ENCODE measurements around the gene USP10.

Gene USP10

DNA sequence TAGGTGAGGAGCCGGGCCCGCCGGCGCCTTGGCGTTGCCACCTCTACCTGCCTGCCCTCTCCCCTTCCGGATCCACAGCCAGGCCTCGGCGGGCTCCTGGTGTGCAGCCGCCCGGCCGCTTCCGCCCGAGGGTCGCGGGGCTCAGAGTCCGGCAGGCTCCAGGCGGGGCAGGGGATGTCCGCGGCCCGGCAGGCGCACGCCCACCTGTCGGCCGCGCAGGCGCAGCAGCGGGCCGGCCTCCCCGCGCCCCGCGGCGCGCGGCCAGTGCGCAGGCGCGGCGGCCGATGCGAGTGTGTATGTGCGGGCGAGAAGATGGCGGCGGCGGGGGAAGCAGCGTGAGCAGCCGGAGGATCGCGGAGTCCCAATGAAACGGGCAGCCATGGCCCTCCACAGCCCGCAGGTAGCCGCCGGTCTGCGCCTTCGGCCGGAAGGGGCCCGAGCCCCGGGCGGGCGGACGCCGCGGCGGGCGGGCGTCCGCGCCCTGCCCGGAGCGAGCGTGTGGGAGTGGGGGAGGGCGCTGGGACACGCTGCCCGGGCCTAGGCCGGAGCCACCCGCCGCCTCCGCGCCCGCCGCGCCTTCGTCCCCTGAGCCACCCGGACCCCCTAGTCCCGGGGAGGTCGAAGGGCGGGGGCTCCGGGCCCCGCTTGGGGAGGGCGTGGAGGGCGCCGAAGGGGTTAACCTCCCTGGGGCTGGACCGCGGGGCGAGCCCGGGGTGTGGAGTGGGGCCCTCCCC is at the start of gene USP10:
USP10 (plus strand) TSS at position 289 of the 734 bp plus-strand sequence; CDS start at position 380, 91 bp downstream.
- peak; percentile 67 for DNase-seq (ENCODE audit: low read depth, low spot score)
- Histone ChIP-seq H3K36me3 (ENCODE audit: control insufficient read depth, insufficient read depth, low read length) (no peaks in the 10 kb centered on the region), H3K27me3 (ENCODE audit: control insufficient read depth, insufficient read depth, low read length) (no peaks in the 10 kb centered on the region), H3K27ac (ENCODE audit: low read length) (no peak within 1 kb of the TSS), H3K9me3 (ENCODE audit: control insufficient read depth, insufficient read depth, low read length) (no peaks in the 10 kb centered on the region), H3K4me1 (ENCODE audit: control insufficient read depth, insufficient read depth, low read length) (no peaks in the 10 kb centered on the region), H3K4me3 (ENCODE audit: low read length) (peak within 1 kb of the TSS; percentile 84)
- no CpG with 5 or more reads among the region's 97 CpGs for WGBS (ENCODE audit: insufficient coverage, insufficient read length)

DNA sequence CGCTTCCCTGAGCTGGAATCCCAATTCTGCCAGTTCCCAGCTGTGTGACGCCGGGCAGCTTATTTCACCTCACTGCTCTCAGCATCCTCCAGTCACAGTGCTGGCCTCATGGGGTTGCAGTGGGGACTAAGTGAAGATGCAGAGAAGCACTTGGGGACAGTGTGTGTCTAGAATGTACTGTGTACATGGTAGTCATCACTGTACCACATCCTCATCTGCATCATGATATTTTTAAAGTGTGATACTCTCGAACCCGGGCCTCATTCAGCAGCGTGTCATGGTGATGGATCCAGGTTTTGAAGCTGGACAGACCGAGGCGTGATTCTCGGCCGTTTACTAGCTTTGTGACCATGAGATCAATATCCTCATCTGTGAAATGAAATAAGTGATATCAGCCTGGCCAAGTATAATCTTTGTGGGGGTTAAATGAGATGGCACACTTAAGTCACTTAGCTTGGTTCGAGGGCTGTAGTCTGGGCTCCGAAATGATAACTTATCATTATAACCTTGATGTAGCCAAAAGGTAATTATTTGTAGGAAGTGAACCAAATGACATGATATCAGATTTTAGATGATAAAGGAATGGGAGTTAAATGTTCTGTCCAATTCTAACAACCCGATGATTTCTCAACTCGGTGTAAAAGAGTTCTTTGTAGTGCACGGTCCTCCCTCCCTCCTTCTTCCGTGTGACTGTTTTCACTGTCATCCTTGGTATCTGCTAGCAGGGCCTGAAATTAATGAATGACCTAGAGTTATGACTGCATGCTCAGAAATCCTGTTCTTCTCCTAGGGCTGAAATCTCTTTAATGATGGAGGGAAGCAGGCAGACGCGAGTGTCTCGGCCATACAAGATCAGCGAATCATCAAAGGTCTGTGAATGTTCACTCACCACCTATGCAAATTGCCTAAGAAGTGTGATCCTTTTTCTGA is 49.5 kb upstream of the USP10 start:
- H3K9me3 ChIP-seq (ENCODE audit: control insufficient read depth, insufficient read depth, low read length) = no peaks in the 10 kb centered on the region
- no peak overlapping the region for H3K27ac ChIP-seq (ENCODE audit: low read length)
- peaks cover 7% of the 10 kb centered on the region; the same call in 1 of the 2 replicates for H3K36me3 ChIP-seq (ENCODE audit: control insufficient read depth, insufficient read depth, low read length)
- no peaks in the 10 kb centered on the region; the same call in 1 of the 2 replicates for H3K27me3 ChIP-seq (ENCODE audit: control insufficient read depth, insufficient read depth, low read length)
- no peak for DNase-seq (ENCODE audit: low read depth, low spot score)
- 0 out of 2 replicates have a peak, but pooled peaks cover 1% of the 10 kb centered on the region for H3K4me1 ChIP-seq (ENCODE audit: control insufficient read depth, insufficient read depth, low read length)
- WGBS (ENCODE audit: insufficient coverage, insufficient read length) = no CpG with 5 or more reads among the region's 20 CpGs
- H3K4me3 ChIP-seq (ENCODE audit: low read length) = no peak overlapping the region

DNA sequence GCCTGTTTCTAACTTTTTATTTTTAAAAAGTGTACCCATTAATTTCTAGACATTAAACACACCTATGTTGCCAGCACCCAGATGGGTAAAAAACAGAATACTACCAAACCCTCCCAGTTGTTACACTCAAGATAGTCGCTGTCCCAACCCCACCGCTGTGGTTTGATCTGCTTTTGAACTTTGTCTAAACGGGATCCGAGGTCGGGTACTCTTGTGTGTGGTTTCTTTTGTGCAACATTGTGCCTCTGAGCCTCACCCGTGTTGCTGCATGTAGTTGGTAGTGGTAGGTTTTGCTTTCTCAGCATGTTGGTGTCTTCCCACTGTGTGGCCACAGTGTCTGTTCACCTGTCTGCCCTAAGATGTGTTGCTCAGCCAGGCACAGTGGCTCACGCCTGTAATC is 47.2 kb upstream of the USP10 start:
- no CpG with 5 or more reads among the region's 7 CpGs for WGBS (ENCODE audit: insufficient coverage, insufficient read length)
- H3K9me3 ChIP-seq (ENCODE audit: control insufficient read depth, insufficient read depth, low read length) = no peaks in the 10 kb centered on the region
- DNase-seq (ENCODE audit: low read depth, low spot score) = no peak
- peaks cover 16% of the 10 kb centered on the region for H3K36me3 ChIP-seq (ENCODE audit: control insufficient read depth, insufficient read depth, low read length)
- H3K27ac ChIP-seq (ENCODE audit: low read length) = no peak overlapping the region
- H3K27me3 ChIP-seq (ENCODE audit: control insufficient read depth, insufficient read depth, low read length) = no peaks in the 10 kb centered on the region; the same call in 1 of the 2 replicates
- peaks cover 1% of the 10 kb centered on the region; the same call in 1 of the 2 replicates for H3K4me1 ChIP-seq (ENCODE audit: control insufficient read depth, insufficient read depth, low read length)
- no peak overlapping the region for H3K4me3 ChIP-seq (ENCODE audit: low read length)

DNA sequence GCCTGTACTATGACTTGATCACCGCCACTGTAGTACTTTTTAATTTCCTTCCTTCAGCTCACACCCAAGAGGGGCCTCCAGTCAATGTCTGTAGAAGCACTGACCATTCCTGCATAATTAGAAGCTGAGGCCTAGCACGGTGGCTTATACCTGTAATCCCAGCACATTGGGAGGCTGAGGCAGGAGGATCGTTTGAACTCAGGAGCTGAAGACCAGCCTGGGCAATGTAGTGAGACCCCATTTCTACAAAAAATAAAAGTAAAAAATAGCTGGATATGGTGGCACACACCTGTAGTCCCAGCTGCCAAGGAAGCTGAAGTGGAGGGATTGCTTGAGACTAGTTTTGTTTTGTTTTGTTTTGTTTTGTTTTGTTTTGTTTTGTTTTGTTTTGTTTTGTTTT is 45.6 kb upstream of the USP10 start:
- H3K9me3 ChIP-seq (ENCODE audit: control insufficient read depth, insufficient read depth, low read length) = no peaks in the 10 kb centered on the region
- H3K4me1 ChIP-seq (ENCODE audit: control insufficient read depth, insufficient read depth, low read length) = no peaks in the 10 kb centered on the region; the same call in 1 of the 2 replicates
- no peak overlapping the region for H3K4me3 ChIP-seq (ENCODE audit: low read length)
- WGBS (ENCODE audit: insufficient coverage, insufficient read length) = no CpG with 5 or more reads among the region's 3 CpGs
- H3K27ac ChIP-seq (ENCODE audit: low read length) = no peak overlapping the region
- DNase-seq (ENCODE audit: low read depth, low spot score) = no peak
- H3K36me3 ChIP-seq (ENCODE audit: control insufficient read depth, insufficient read depth, low read length) = peaks cover 17% of the 10 kb centered on the region
- no peaks in the 10 kb centered on the region for H3K27me3 ChIP-seq (ENCODE audit: control insufficient read depth, insufficient read depth, low read length)

- Histone ChIP-seq H3K36me3 (ENCODE audit: control insufficient read depth, insufficient read depth, low read length) (peaks cover 21% of the 10 kb centered on the region), H3K4me1 (ENCODE audit: control insufficient read depth, insufficient read depth, low read length) (no peaks in the 10 kb centered on the region; the same call in 1 of the 2 replicates), H3K4me3 (ENCODE audit: low read length) (no peak overlapping the region), H3K27ac (ENCODE audit: low read length) (no peak overlapping the region), H3K27me3 (ENCODE audit: control insufficient read depth, insufficient read depth, low read length) (no peaks in the 10 kb centered on the region), H3K9me3 (ENCODE audit: control insufficient read depth, insufficient read depth, low read length) (no peaks in the 10 kb centered on the region)
- no peak for DNase-seq (ENCODE audit: low read depth, low spot score)
- no CpG with 5 or more reads among the region's 6 CpGs for WGBS (ENCODE audit: insufficient coverage, insufficient read length)
Measured at GRCh38 chr16:84654998-84655397, 44.8 kb upstream of the USP10 start.

DNA sequence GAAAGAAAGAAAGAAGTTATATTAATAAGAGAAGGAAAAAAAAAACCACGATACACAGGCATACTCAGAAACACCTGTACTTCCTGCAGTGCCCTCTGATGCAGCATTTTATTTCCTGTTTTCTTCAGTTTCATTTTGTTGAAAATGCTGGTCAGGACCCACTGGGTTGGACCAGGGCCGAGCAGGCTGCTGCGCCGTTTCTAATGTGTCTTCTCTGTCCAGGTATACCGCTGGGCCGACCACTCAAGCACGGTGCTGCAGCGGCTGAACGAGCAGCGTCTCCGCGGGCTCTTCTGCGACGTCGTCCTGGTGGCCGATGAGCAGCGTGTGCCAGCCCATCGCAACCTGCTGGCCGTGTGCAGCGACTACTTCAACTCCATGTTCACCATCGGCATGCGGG is 43.2 kb upstream of the USP10 start:
- no peak for DNase-seq (ENCODE audit: low read depth, low spot score)
- Histone ChIP-seq H3K27me3 (ENCODE audit: control insufficient read depth, insufficient read depth, low read length) (no peaks in the 10 kb centered on the region), H3K4me3 (ENCODE audit: low read length) (no peak overlapping the region), H3K27ac (ENCODE audit: low read length) (no peak overlapping the region), H3K9me3 (ENCODE audit: control insufficient read depth, insufficient read depth, low read length) (no peaks in the 10 kb centered on the region), H3K36me3 (ENCODE audit: control insufficient read depth, insufficient read depth, low read length) (peaks cover 26% of the 10 kb centered on the region), H3K4me1 (ENCODE audit: control insufficient read depth, insufficient read depth, low read length) (no peaks in the 10 kb centered on the region; the same call in 1 of the 2 replicates)
- no CpG with 5 or more reads among the region's 22 CpGs for WGBS (ENCODE audit: insufficient coverage, insufficient read length)

DNA sequence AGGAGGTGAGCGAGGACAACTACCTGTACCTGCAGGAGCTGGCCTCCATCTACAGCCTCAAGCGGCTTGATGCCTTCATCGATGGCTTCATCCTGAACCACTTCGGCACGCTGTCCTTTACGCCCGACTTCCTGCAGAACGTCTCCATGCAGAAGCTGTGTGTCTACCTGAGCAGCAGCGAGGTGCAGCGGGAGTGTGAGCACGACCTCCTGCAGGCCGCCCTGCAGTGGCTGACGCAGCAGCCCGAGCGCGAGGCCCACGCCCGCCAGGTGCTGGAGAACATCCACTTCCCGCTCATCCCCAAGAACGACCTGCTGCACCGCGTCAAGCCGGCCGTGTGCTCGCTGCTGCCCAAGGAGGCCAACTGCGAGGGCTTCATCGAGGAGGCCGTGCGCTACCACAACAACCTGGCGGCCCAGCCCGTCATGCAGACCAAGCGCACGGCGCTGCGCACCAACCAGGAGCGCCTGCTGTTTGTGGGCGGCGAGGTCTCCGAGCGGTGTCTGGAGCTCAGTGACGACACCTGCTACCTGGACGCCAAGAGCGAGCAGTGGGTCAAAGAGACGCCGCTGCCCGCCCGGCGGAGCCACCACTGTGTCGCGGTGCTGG is 42.5 kb upstream of the USP10 start:
- H3K4me1 ChIP-seq (ENCODE audit: control insufficient read depth, insufficient read depth, low read length) = no peaks in the 10 kb centered on the region; the same call in 1 of the 2 replicates
- H3K27ac ChIP-seq (ENCODE audit: low read length) = no peak overlapping the region
- no CpG with 5 or more reads among the region's 50 CpGs for WGBS (ENCODE audit: insufficient coverage, insufficient read length)
- H3K27me3 ChIP-seq (ENCODE audit: control insufficient read depth, insufficient read depth, low read length) = no peaks in the 10 kb centered on the region
- no peak for DNase-seq (ENCODE audit: low read depth, low spot score)
- H3K9me3 ChIP-seq (ENCODE audit: control insufficient read depth, insufficient read depth, low read length) = no peaks in the 10 kb centered on the region
- H3K36me3 ChIP-seq (ENCODE audit: control insufficient read depth, insufficient read depth, low read length) = peaks cover 29% of the 10 kb centered on the region
- H3K4me3 ChIP-seq (ENCODE audit: low read length) = no peak overlapping the region

GRCh38 chr16:84658690-84659089 is 41.1 kb upstream of the USP10 start:
- no peak for DNase-seq (ENCODE audit: low read depth, low spot score)
- H3K36me3 ChIP-seq (ENCODE audit: control insufficient read depth, insufficient read depth, low read length) = peaks cover 26% of the 10 kb centered on the region
- no peak overlapping the region for H3K4me3 ChIP-seq (ENCODE audit: low read length)
- no CpG with 5 or more reads among the region's 11 CpGs for WGBS (ENCODE audit: insufficient coverage, insufficient read length)
- H3K27ac ChIP-seq (ENCODE audit: low read length) = no peak overlapping the region
- no peaks in the 10 kb centered on the region for H3K27me3 ChIP-seq (ENCODE audit: control insufficient read depth, insufficient read depth, low read length)
- no peaks in the 10 kb centered on the region for H3K9me3 ChIP-seq (ENCODE audit: control insufficient read depth, insufficient read depth, low read length)
- H3K4me1 ChIP-seq (ENCODE audit: control insufficient read depth, insufficient read depth, low read length) = no peaks in the 10 kb centered on the region; the same call in 1 of the 2 replicates

DNA sequence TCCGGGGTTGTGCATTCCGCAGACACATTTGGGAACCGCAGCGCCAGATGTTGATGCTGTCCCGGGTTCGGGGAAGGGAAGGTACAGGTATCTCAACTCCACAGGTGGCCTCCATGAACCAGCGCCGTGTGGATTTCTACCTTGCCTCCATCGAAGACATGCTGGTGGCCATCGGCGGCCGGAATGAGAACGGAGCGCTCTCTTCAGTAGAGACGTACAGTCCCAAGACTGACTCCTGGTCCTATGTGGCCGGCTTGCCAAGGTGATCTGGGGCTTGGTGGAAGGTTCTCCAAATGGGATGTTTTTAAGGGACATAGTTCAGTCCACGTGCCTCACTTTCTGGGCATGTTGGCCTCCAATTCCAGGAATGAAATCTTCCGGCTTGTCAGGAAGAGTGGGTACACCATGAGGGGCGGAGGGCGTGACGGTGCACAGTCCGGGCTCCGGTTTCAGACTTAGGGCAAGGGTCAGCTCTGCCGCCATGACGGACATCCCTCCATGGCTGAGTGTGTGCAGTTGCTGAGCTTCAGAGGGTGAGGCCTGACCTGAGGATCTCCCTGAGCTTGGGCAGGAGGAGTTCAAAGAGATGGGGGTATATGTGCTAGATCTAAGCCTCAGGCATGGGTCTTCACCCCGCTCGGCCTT is 40.0 kb upstream of the USP10 start:
- no peaks in the 10 kb centered on the region for H3K9me3 ChIP-seq (ENCODE audit: control insufficient read depth, insufficient read depth, low read length)
- peaks cover 26% of the 10 kb centered on the region for H3K36me3 ChIP-seq (ENCODE audit: control insufficient read depth, insufficient read depth, low read length)
- no CpG with 5 or more reads among the region's 27 CpGs for WGBS (ENCODE audit: insufficient coverage, insufficient read length)
- no peak for DNase-seq (ENCODE audit: low read depth, low spot score)
- no peaks in the 10 kb centered on the region for H3K27me3 ChIP-seq (ENCODE audit: control insufficient read depth, insufficient read depth, low read length)
- no peak overlapping the region for H3K27ac ChIP-seq (ENCODE audit: low read length)
- H3K4me1 ChIP-seq (ENCODE audit: control insufficient read depth, insufficient read depth, low read length) = no peaks in the 10 kb centered on the region; the same call in 1 of the 2 replicates
- H3K4me3 ChIP-seq (ENCODE audit: low read length) = no peak overlapping the region

DNA sequence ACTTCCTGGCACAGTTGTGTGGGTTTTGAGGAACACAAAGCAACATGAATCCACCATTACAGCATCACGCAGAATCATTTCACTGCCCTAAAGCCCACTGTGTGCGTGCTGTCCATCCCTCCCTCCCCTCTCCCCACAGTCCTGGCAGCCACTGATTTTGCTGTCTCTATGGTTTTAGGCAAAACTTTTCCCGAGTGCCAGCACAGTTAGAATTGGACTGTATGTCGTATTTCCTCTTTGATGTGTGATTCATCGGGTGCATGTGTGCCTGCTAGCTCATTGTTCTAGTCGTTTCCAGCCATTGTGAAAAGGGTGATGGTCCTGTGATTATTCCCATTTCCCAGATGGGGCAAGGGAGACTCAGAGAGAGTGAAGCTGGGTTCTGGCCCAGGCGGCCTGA is 38.8 kb upstream of the USP10 start:
- peaks cover 26% of the 10 kb centered on the region for H3K36me3 ChIP-seq (ENCODE audit: control insufficient read depth, insufficient read depth, low read length)
- no peak overlapping the region for H3K4me3 ChIP-seq (ENCODE audit: low read length)
- H3K9me3 ChIP-seq (ENCODE audit: control insufficient read depth, insufficient read depth, low read length) = no peaks in the 10 kb centered on the region
- no CpG with 5 or more reads among the region's 7 CpGs for WGBS (ENCODE audit: insufficient coverage, insufficient read length)
- no peaks in the 10 kb centered on the region for H3K27me3 ChIP-seq (ENCODE audit: control insufficient read depth, insufficient read depth, low read length)
- DNase-seq (ENCODE audit: low read depth, low spot score) = no peak
- H3K27ac ChIP-seq (ENCODE audit: low read length) = no peak overlapping the region
- no peaks in the 10 kb centered on the region; the same call in 1 of the 2 replicates for H3K4me1 ChIP-seq (ENCODE audit: control insufficient read depth, insufficient read depth, low read length)
